GM12878 (cell line): ENCODE results near the gene MSH4. TPM values are rescaled to one million over a fixed set of nuclear protein-coding genes. Genes with fewer than 3 reads are reported as not detected.

Experiments used
- ATF7 ChIP-seq: fragments of 450-650 bp; IDR thresholded peaks from 2 replicates; pipeline ENCODE4 v1.6.1; 2016; ENCODE audit warnings: low read depth, mild to moderate bottlenecking
- HDGF ChIP-seq: fragments of 450-650 bp; IDR thresholded peaks from 2 replicates; pipeline ENCODE4 v1.6.1; 2016; ENCODE audit warnings: antibody characterized with exemption
- IKZF2 ChIP-seq, 2 experiments: fragments of 450-650 bp; IDR thresholded peaks; 2 replicates each; pipeline ENCODE4 v1.6.1; 2017; ENCODE audit warnings: mild to moderate bottlenecking in 2 of 2, moderate library complexity in 2 of 2
- KDM1A ChIP-seq: fragments of 200-600 bp; sonication (generic); IDR thresholded peaks from 2 replicates; pipeline ENCODE4 v1.6.1; 2016; ENCODE audit warnings: borderline replicate concordance
- MTA3 ChIP-seq: IDR thresholded peaks from 2 replicates; pipeline ENCODE4 v1.6.1; 2012; ENCODE audit warnings: low read length, inconsistent platforms, borderline replicate concordance
- RUNX3 ChIP-seq: IDR thresholded peaks from 2 replicates; pipeline ENCODE4 v1.6.1; 2012; ENCODE audit warnings: low read length, inconsistent platforms
- SREBF2 ChIP-seq: IDR thresholded peaks from 2 replicates; pipeline ENCODE4 v1.6.1; 2012; ENCODE audit warnings: mild to moderate bottlenecking, low read length
- TCF7 ChIP-seq: IDR thresholded peaks from 2 replicates; pipeline ENCODE4 v1.6.1; 2014; ENCODE audit warnings: antibody characterized with exemption, borderline replicate concordance
- ZNF622 ChIP-seq: fragments of 450-650 bp; IDR thresholded peaks from 2 replicates; pipeline ENCODE4 v1.6.1; 2017; ENCODE audit warnings: mild to moderate bottlenecking, inconsistent platforms
- polyA plus RNA-seq, 11 experiments: library from polyadenylated mRNA; depleted of rRNA in 4 of 11; unstranded in 6 of 11; stranded (reverse) in 5 of 11; fragments of >200 nt; fragmentation: Nextera tagmentation in 4 of 11; fragmentation: Illumina TruSeq in 1 of 11; extraction: Ambion mirVana in 4 of 11; extraction: Trizol in 1 of 11; gene quantifications; 1 replicate in 1 of 11; 2 replicates in 10 of 11; pipeline versions ENCODE4 v1.2.1 to v1.2.3, GENCODE V29; 2011 to 2016; ENCODE audit warnings: inconsistent platforms in 2 of 11, missing spikeins in 2 of 11, low read depth in 1 of 11
- total RNA-seq, 4 experiments: library from RNA; depleted of rRNA in 3 of 4; stranded (reverse); fragments of >200 nt in 3 of 4; fragmentation: Illumina TruSeq in 1 of 4; extraction: Trizol in 1 of 4; gene quantifications; 2 replicates each; pipeline versions ENCODE4 v1.2.1 to v1.2.3, GENCODE V29; 2013 to 2021
- TF ChIP-seq, protein P1 (sequence below): fragments of 450-650 bp; conservative IDR thresholded peaks from 2 replicates; pipeline ENCODE4 v1.6.1; 2017; ENCODE audit warnings: mild to moderate bottlenecking, moderate library complexity
- TF ChIP-seq, protein P2 (sequence below): fragments of 450-650 bp; IDR thresholded peaks from 2 replicates; pipeline ENCODE4 v1.6.1; 2017; ENCODE audit warnings: mild to moderate bottlenecking, moderate library complexity
- TF ChIP-seq, protein P3 (sequence below): IDR thresholded peaks from 2 replicates; pipeline ENCODE4 v1.6.1; 2011; ENCODE audit warnings: mild to moderate bottlenecking, low read depth, low read length, moderate library complexity; ENCODE audit not compliant: insufficient replicate concordance

Gene MSH4
- total and polyA plus RNA-seq, 10 of the 15 experiments (the other 5 are each of a cell fraction or from before 2014, with no cell fraction given), result 0.04 to 0.34 (median 0.09) TPM; not detected in 3

DNA sequence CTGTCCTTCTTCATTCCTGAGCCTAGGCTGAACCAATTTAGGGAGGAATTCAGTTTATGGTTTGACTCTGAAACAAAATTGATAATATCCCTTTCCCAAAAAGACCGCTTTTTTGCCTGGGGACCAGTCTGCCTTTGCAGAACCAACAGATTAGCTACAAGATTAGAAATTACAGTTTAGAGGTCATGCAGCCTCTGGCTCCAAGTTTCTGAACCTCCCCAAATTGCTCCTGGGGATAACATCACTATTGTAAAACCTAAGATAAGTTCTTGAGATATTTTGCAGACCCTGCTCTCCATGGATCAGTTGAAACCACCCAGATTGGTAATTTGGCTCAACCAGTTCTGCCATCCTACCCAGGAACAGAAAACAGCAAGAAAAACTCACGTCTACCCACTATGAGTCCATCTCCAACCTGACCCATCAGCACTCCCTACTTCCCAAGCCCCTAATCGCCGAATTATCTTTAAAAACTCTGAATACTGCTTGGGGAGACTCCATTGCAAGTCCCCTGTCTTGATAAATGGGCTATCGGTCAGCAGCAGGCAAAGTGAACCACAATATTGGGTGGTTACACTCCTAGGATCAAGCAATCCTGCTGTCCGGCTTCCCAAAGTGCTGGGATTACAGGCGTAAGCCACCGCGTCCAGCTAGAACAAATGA lies 11.2 kb upstream of the MSH4 start (continued):
- no peak for TF ChIP-seq ATF7
- peak in 1 of 2 experiments; percentile 38; a peak in 2 of 4 replicates for TF ChIP-seq IKZF2 (IDR thresholded peaks at IDR 0.05)
- no peak for TF ChIP-seq KDM1A
- TF ChIP-seq, protein P1, sequence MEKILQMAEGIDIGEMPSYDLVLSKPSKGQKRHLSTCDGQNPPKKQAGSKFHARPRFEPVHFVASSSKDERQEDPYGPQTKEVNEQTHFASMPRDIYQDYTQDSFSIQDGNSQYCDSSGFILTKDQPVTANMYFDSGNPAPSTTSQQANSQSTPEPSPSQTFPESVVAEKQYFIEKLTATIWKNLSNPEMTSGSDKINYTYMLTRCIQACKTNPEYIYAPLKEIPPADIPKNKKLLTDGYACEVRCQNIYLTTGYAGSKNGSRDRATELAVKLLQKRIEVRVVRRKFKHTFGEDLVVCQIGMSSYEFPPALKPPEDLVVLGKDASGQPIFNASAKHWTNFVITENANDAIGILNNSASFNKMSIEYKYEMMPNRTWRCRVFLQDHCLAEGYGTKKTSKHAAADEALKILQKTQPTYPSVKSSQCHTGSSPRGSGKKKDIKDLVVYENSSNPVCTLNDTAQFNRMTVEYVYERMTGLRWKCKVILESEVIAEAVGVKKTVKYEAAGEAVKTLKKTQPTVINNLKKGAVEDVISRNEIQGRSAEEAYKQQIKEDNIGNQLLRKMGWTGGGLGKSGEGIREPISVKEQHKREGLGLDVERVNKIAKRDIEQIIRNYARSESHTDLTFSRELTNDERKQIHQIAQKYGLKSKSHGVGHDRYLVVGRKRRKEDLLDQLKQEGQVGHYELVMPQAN, result 0 out of 2 replicates have a peak, but pooled peaks have one; percentile 12
- no peak; the same call in 1 of the 2 replicates for TF ChIP-seq RUNX3
- no peak for TF ChIP-seq HDGF
- TF ChIP-seq SREBF2, result no peak
- TF ChIP-seq MTA3, result peak; percentile 20; the same call in 1 of the 2 replicates
- TF ChIP-seq ZNF622, result no peak
- TF ChIP-seq, protein P2, sequence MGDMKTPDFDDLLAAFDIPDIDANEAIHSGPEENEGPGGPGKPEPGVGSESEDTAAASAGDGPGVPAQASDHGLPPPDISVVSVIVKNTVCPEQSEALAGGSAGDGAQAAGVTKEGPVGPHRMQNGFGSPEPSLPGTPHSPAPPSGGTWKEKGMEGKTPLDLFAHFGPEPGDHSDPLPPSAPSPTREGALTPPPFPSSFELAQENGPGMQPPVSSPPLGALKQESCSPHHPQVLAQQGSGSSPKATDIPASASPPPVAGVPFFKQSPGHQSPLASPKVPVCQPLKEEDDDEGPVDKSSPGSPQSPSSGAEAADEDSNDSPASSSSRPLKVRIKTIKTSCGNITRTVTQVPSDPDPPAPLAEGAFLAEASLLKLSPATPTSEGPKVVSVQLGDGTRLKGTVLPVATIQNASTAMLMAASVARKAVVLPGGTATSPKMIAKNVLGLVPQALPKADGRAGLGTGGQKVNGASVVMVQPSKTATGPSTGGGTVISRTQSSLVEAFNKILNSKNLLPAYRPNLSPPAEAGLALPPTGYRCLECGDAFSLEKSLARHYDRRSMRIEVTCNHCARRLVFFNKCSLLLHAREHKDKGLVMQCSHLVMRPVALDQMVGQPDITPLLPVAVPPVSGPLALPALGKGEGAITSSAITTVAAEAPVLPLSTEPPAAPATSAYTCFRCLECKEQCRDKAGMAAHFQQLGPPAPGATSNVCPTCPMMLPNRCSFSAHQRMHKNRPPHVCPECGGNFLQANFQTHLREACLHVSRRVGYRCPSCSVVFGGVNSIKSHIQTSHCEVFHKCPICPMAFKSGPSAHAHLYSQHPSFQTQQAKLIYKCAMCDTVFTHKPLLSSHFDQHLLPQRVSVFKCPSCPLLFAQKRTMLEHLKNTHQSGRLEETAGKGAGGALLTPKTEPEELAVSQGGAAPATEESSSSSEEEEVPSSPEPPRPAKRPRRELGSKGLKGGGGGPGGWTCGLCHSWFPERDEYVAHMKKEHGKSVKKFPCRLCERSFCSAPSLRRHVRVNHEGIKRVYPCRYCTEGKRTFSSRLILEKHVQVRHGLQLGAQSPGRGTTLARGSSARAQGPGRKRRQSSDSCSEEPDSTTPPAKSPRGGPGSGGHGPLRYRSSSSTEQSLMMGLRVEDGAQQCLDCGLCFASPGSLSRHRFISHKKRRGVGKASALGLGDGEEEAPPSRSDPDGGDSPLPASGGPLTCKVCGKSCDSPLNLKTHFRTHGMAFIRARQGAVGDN, result no peak
- TF ChIP-seq, protein P3, sequence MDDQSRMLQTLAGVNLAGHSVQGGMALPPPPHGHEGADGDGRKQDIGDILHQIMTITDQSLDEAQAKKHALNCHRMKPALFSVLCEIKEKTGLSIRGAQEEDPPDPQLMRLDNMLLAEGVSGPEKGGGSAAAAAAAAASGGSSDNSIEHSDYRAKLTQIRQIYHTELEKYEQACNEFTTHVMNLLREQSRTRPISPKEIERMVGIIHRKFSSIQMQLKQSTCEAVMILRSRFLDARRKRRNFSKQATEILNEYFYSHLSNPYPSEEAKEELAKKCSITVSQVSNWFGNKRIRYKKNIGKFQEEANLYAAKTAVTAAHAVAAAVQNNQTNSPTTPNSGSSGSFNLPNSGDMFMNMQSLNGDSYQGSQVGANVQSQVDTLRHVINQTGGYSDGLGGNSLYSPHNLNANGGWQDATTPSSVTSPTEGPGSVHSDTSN, result peak; percentile 4
- no peak for TF ChIP-seq TCF7
